Esophagus muscularis mucosa (tissue), 3 donors: ENCODE measurements around the gene CLASP1.

Source experiments
- POLR2A ChIP-seq: fragments of 450-650 bp; IDR thresholded peaks from one replicate; pipeline ENCODE4 v1.6.1; 2017; ENCODE audit warnings: antibody characterized with exemption, moderate library complexity, mild to moderate bottlenecking, low read depth
- TF ChIP-seq, protein P1 (sequence below), 3 experiments: fragments of 200-600 bp in 2 of 3; fragments of 450-650 bp in 1 of 3; sonication (generic) in 2 of 3; IDR thresholded peaks; one replicate each; pipeline ENCODE4 v1.5.1; 2017 to 2019; ENCODE audit warnings: antibody characterized with exemption in 3 of 3, mild to moderate bottlenecking in 2 of 3, moderate library complexity in 1 of 3

- TF ChIP-seq, protein P1, sequence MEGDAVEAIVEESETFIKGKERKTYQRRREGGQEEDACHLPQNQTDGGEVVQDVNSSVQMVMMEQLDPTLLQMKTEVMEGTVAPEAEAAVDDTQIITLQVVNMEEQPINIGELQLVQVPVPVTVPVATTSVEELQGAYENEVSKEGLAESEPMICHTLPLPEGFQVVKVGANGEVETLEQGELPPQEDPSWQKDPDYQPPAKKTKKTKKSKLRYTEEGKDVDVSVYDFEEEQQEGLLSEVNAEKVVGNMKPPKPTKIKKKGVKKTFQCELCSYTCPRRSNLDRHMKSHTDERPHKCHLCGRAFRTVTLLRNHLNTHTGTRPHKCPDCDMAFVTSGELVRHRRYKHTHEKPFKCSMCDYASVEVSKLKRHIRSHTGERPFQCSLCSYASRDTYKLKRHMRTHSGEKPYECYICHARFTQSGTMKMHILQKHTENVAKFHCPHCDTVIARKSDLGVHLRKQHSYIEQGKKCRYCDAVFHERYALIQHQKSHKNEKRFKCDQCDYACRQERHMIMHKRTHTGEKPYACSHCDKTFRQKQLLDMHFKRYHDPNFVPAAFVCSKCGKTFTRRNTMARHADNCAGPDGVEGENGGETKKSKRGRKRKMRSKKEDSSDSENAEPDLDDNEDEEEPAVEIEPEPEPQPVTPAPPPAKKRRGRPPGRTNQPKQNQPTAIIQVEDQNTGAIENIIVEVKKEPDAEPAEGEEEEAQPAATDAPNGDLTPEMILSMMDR (IDR thresholded peaks at IDR 0.05): no peak
- TF ChIP-seq POLR2A: no peak
Measured at GRCh38 chr2:121431214-121431613, 218.0 kb downstream of the CLASP1 start.
